Measurements from ENCODE around the gene MKKS. TPM values are rescaled to one million over a fixed set of nuclear protein-coding genes. Genes with fewer than 3 reads are reported as not detected.
A peak's percentile ranks its signal among the peaks of the same experiment; 100 is the strongest.

MKKS gene
- total and polyA plus RNA-seq, 10 donors, result 10.4 to 18.8 (median 14.0) TPM

- intact Hi-C loops (cut with DNase I; ENCODE audit: low total_unique reads), result no loop called here
- no peak overlapping the region for H3K27ac ChIP-seq
- H3K36me3 ChIP-seq, result no peaks in the 10 kb centered on the region
These were observed 38.8 kb upstream of the MKKS start for GRCh38 chr20:10472871-10473270.

GRCh38 chr20:10470276-10470675, 36.3 kb upstream of the MKKS start:
- TF ChIP-seq POLR2AphosphoS5 (IDR thresholded peaks at IDR 0.05) (no peak), CTCF (IDR thresholded peaks at IDR 0.05 in 8 of 11, conservative IDR thresholded peaks at IDR 0.05 in 3 of 11) (no peak), POLR2A (IDR thresholded peaks at IDR 0.05) (no peak)
- no peaks in the 10 kb centered on the region for H3K36me3 ChIP-seq

More at GRCh38 chr20:10472871-10473270, 38.8 kb upstream of the MKKS start:
- no peaks in the 10 kb centered on the region for H3K27me3 ChIP-seq (replicated peaks in 1 of 7)
- TF ChIP-seq POLR2A (IDR thresholded peaks at IDR 0.05) (no peak), CTCF (IDR thresholded peaks at IDR 0.05 in 8 of 11, conservative IDR thresholded peaks at IDR 0.05 in 3 of 11) (no peak), POLR2AphosphoS5 (IDR thresholded peaks at IDR 0.05) (no peak)
- WGBS, 5 donors, result 86 to 94% (median 88%) methylated on average over 2 of the region's 2 CpGs
- H3K4me1 ChIP-seq, result peaks cover 3 to 66% (median 34%) of the 10 kb centered on the region in 6 donors
- peaks cover 0 to 6% (median 1%) of the 10 kb centered on the region in 8 donors for H3K9me3 ChIP-seq
- H3K4me3 ChIP-seq, result no peak overlapping the region
- DNase-seq, result no peak

GRCh38 chr20:10469599-10469998, 35.6 kb upstream of the MKKS start:
- WGBS, 5 donors, result 35 to 55% (median 40%) methylated on average over 7 of the region's 7 CpGs
- peaks cover 1 to 56% (median 15%) of the 10 kb centered on the region in 6 donors for H3K4me1 ChIP-seq
- H3K27me3 ChIP-seq (replicated peaks in 1 of 7), result no peaks in the 10 kb centered on the region
- intact Hi-C loops (cut with DNase I; ENCODE audit: low total_unique reads), result no loop called here
- H3K9me3 ChIP-seq, result peaks cover 0 to 6% (median 1%) of the 10 kb centered on the region in 8 donors
- H3K36me3 ChIP-seq, result peaks cover 0 to 6% (median 0%) of the 10 kb centered on the region in 6 donors
- TF ChIP-seq POLR2A (IDR thresholded peaks at IDR 0.05) (no peak), POLR2AphosphoS5 (IDR thresholded peaks at IDR 0.05) (no peak), CTCF (IDR thresholded peaks at IDR 0.05 in 8 of 11, conservative IDR thresholded peaks at IDR 0.05 in 3 of 11) (peak in 8 of 11 experiments; percentile 25 to 58 (median 46))
- H3K27ac ChIP-seq, result peak overlapping the region in 1 of 8 donors; percentile 36
- DNase-seq, result no peak
- H3K4me3 ChIP-seq, result no peak overlapping the region

More at GRCh38 chr20:10470276-10470675, 36.3 kb upstream of the MKKS start:
- Histone ChIP-seq H3K9me3 (peaks cover 0 to 6% (median 1%) of the 10 kb centered on the region in 8 donors), H3K4me1 (peaks cover 3 to 63% (median 22%) of the 10 kb centered on the region in 6 donors), H3K27me3 (replicated peaks in 1 of 7) (no peaks in the 10 kb centered on the region), H3K4me3 (no peak overlapping the region), H3K27ac (peak overlapping the region in 1 of 8 donors; percentile 36)
- intact Hi-C loops (cut with DNase I; ENCODE audit: low total_unique reads), result no loop called here
- DNase-seq, result no peak
- WGBS, 5 donors, result 79 to 95% (median 88%) methylated on average over 6 of the region's 6 CpGs

GRCh38 chr20:10469056-10469455, 35.0 kb upstream of the MKKS start:
- peaks cover 0 to 6% (median 1%) of the 10 kb centered on the region in 8 donors for H3K9me3 ChIP-seq
- 56 to 84% (median 70%) methylated on average over 2 of the region's 2 CpGs for WGBS, 5 donors
- no peak for DNase-seq
- H3K36me3 ChIP-seq, result peaks cover 0 to 6% (median 0%) of the 10 kb centered on the region in 6 donors
- H3K27me3 ChIP-seq (replicated peaks in 1 of 7), result no peaks in the 10 kb centered on the region
- no peak for TF ChIP-seq POLR2AphosphoS5 (IDR thresholded peaks at IDR 0.05)
- no peak for TF ChIP-seq POLR2A (IDR thresholded peaks at IDR 0.05)
- TF ChIP-seq CTCF (IDR thresholded peaks at IDR 0.05 in 8 of 11, conservative IDR thresholded peaks at IDR 0.05 in 3 of 11), result no peak
- no peak overlapping the region for H3K4me3 ChIP-seq
- H3K27ac ChIP-seq, result peak overlapping the region in 1 of 8 donors; percentile 9
- intact Hi-C loops (cut with DNase I; ENCODE audit: low total_unique reads), result no loop called here
- H3K4me1 ChIP-seq, result peaks cover 0 to 51% (median 12%) of the 10 kb centered on the region in 6 donors
